ENCODE results near the gene SV2C. TPM values are rescaled to one million over a fixed set of nuclear protein-coding genes. Genes with fewer than 3 reads are reported as not detected.

The SV2C gene
- total RNA-seq, 1 experiment from 2014 or later, result not detected

DNA sequence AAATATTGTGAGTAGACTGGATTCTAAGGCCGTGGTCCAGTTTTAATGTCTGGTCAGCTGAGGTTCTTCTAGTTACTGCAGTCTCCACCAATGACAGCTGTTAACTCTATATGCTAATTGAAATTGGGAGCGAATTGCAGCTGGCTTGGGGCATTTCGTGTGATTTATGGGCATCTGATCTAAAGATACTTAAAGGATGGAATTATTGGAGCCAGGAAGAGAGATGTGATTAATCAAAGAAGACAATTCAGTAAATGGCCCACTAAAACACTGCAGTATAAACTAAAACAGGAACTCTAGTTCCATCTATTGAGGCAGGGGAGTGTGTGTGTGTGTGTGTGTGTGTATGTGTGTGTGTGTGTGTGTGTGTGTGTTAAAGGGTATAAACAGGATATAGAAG lies 162.4 kb downstream of the SV2C start:
- no peaks in the 10 kb centered on the region for H3K27me3 ChIP-seq (replicated peaks)
- no peaks in the 10 kb centered on the region for H3K36me3 ChIP-seq
- DNase-seq (ENCODE audit: low read depth in 1 of 2, low spot score in 2 of 2), result no peak
- no peak overlapping the region for H3K27ac ChIP-seq
- no peaks in the 10 kb centered on the region for H3K9me3 ChIP-seq (replicated peaks)
- no peak overlapping the region for H3K4me3 ChIP-seq
- no peaks in the 10 kb centered on the region for H3K4me1 ChIP-seq (replicated peaks)

DNA sequence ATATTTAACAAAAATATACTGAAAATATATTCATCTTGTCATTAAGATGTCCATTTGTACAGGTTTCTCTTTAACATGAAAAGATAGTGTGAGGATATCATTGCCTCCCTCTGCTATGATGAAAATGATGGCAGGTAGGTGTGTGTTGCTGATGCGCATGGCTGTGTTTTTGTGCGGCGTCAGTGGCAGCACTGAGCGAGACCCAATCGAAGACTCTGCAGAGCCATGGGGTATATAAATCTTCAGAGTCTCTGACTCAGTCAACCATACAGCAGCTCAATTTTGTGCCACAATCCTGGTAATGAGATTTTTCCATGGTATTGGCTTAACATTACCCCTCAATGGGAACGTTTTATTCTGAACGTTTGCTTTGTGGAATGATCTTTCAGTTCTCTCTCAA lies 166.4 kb downstream of the SV2C start:
- Histone ChIP-seq H3K36me3 (no peaks in the 10 kb centered on the region), H3K27me3 (replicated peaks) (peaks cover 8% of the 10 kb centered on the region; the same call in 1 of the 2 replicates), H3K4me3 (no peak overlapping the region), H3K27ac (no peak overlapping the region), H3K9me3 (replicated peaks) (no peaks in the 10 kb centered on the region), H3K4me1 (replicated peaks) (no peaks in the 10 kb centered on the region)
- no peak for DNase-seq (ENCODE audit: low read depth in 1 of 2, low spot score in 2 of 2)

DNA sequence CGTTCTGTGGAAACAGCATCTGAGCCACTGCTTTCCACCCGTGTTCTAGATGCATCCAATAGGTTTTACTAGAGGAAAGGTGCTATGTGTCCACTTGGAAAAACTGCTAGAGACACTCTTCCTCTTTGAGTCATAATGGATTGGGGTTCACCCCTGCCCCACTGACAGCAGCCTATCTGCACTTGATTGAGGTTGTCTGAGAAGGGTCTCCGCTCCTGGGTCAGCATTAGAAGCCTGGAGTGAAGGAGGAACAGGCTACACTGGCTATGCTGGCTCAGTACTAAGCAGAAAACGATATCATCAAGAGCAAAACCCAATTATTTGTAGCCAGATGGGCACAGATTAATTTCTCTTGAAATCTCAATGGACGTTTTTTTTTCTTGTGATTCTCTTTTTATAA lies 167.3 kb downstream of the SV2C start:
- Histone ChIP-seq H3K27ac (no peak overlapping the region), H3K27me3 (replicated peaks) (peaks cover 8% of the 10 kb centered on the region; the same call in 1 of the 2 replicates), H3K4me1 (replicated peaks) (no peaks in the 10 kb centered on the region), H3K4me3 (no peak overlapping the region), H3K9me3 (replicated peaks) (no peaks in the 10 kb centered on the region), H3K36me3 (no peaks in the 10 kb centered on the region)
- DNase-seq (ENCODE audit: low read depth in 1 of 2, low spot score in 2 of 2), result no peak

DNA sequence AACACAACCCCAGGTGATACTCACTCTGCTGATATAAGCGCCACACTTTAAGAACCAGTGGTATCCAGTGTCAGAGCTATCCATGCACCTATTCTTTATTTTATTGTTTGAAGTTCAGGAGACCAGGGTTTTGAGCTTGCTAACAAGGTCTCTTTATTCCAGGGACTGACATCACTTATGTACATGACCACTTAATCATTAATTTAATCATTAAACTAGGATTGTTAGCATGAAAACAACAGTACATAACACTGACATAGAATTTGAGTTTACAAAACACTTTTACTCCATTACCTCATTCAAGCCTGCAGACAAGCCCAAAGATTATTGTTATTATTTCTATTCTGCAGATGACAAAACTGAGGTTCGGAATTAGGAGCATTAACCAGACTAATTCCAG lies 168.5 kb downstream of the SV2C start:
- Histone ChIP-seq H3K9me3 (replicated peaks) (no peaks in the 10 kb centered on the region), H3K27ac (no peak overlapping the region), H3K4me1 (replicated peaks) (no peaks in the 10 kb centered on the region), H3K36me3 (no peaks in the 10 kb centered on the region), H3K4me3 (no peak overlapping the region), H3K27me3 (replicated peaks) (peaks cover 8% of the 10 kb centered on the region; the same call in 1 of the 2 replicates)
- DNase-seq (ENCODE audit: low read depth in 1 of 2, low spot score in 2 of 2), result no peak

DNA sequence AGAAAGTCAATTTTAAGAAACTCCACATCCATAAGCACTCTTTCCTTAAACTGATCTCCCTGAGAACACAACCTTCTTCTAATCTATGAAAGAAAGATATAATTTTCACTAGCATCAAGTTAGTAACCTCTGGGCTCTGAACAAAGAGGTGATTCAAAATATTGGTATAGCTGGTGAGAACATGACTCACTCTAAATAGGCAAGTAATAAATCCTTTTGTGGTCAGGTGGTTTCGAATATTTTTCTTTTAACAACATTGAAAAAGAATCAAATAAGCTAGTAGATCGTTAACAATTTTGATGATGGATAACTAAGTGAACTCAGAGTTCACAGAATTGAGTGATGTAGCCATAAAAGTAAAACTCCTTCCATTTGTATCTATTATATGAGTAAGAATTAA lies 169.3 kb downstream of the SV2C start:
- Histone ChIP-seq H3K9me3 (replicated peaks) (no peaks in the 10 kb centered on the region), H3K27me3 (replicated peaks) (peaks cover 8% of the 10 kb centered on the region; the same call in 1 of the 2 replicates), H3K4me3 (no peak overlapping the region), H3K36me3 (no peaks in the 10 kb centered on the region), H3K4me1 (replicated peaks) (no peaks in the 10 kb centered on the region), H3K27ac (no peak overlapping the region)
- no peak for DNase-seq (ENCODE audit: low read depth in 1 of 2, low spot score in 2 of 2)

DNA sequence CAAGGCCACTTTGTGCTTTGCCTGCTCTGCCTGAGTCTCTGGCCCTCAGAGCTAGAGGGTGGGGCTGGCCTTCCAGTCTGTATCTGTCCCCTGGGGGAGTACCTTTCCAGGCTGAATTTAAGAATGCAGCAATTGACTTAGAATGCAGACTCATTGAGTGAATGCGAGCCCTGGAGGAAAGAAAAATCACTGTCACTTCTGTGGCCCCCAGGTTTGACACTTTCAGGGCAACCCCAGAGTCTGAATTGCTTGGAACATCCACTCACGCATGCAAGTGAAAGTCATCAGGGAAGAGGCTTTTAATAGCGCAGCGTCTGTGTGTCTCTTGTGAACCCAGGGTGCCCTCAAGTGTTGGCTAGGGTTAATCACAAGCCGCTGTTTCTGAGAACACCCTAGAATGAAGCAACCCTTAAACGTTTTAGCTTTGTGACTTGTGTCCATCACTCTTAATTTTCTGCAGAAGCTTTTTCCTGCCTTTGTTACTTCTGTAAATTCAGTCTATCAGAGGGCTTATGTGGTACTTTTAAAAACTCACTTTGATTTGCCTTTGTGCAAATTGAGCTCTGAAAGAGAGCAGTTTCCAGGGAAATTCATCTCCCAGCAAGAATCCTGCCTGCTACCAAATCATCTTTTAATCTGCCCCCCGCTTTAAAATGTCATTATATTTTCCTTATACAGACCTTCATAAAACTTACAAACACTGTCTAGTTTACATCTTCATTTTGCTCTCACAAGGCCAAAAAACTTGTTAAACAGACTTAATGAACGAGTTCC lies 173.1 kb downstream of the SV2C start:
- H3K27me3 ChIP-seq (replicated peaks), result peaks cover 17% of the 10 kb centered on the region; the same call in 1 of the 2 replicates

DNA sequence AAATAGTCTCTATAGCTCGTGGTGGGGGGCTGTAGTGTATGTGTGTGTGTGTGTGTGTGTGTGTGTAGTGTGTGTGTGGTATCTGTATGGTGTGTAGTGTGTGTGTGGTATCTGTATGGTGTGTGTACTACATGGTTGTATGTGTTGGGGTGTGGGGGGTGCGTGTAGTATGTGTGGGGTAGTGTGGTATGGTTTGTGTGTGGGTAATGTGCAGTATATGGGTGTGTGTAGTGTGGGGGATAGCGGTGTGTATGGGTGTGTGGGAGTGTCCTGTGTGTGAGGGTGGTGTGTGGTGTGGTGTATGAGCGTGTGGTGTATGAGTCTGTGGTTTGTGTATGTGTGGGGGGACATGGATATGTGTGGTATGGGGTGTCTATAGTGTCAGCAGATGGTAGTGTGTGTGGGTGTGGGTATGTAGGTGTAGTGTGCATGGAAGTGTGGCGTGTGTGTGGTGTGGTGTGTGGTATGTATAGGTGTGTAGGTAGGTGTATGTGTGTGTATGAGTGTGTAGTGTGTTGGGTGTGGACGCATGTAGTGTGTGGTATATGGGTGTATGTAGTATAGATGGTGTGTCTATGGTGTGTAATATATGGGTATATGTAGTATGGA lies 174.1 kb downstream of the SV2C start:
- Histone ChIP-seq H3K36me3 (no peaks in the 10 kb centered on the region), H3K27me3 (replicated peaks) (peaks cover 16% of the 10 kb centered on the region; the same call in 1 of the 2 replicates), H3K9me3 (replicated peaks) (no peaks in the 10 kb centered on the region), H3K4me1 (replicated peaks) (no peaks in the 10 kb centered on the region), H3K27ac (no peak overlapping the region), H3K4me3 (no peak overlapping the region)
- DNase-seq (ENCODE audit: low read depth in 1 of 2, low spot score in 2 of 2), result no peak

More for the DNA sequence above, 173.1 kb downstream of the SV2C start:
- no peaks in the 10 kb centered on the region for H3K4me1 ChIP-seq (replicated peaks)
- H3K9me3 ChIP-seq (replicated peaks), result no peaks in the 10 kb centered on the region
- H3K4me3 ChIP-seq, result no peak overlapping the region
- no peak overlapping the region for H3K27ac ChIP-seq
- DNase-seq (ENCODE audit: low read depth in 1 of 2, low spot score in 2 of 2), result peak in 1 of 2 experiments; percentile 20
- H3K36me3 ChIP-seq, result no peaks in the 10 kb centered on the region

DNA sequence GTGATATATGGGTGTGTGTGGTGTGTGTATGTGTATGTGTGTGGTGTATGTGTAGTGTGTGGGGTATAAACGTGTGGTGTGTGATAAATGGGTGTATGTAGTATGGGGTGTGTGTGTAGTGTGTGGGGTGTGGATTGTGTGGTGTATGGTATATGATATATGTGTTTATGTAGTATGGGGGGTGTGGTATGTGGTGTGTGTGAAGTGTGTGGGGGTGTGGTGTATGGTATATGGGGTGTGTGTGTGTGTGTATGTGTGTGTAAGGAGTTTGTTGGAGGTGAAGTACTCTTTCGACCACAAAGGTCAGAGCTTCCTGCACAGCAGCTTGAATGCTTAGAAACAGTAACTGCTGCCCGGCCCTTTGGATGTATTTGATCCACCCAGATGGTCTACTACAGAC lies 174.7 kb downstream of the SV2C start:
- no peak for DNase-seq (ENCODE audit: low read depth in 1 of 2, low spot score in 2 of 2)
- H3K27ac ChIP-seq, result no peak overlapping the region

DNA sequence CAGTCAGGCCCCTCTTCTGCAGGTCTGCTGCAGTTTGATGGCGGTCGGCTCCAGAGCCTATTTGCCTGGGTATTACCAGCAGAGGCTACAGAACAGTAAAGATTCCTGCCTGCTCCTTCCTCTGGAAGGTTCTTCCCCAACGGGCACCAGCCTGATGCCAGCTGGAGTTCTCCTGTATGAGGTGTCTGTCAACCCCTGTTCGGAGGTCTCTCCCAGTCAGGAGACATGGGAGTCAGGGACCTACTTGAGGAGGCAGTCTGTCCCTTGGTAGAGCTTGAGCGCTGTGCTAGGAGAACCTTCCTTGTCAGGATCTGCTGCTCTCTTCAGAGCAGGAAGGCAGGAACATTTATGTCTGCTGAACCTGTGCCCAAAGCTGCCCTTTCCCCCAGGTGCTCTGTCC lies 181.5 kb downstream of the SV2C start:
- 0 out of 2 replicates have a peak, but pooled peaks cover 5% of the 10 kb centered on the region for H3K9me3 ChIP-seq (replicated peaks)
- no peak overlapping the region for H3K4me3 ChIP-seq

More for the DNA sequence above, 174.7 kb downstream of the SV2C start:
- Histone ChIP-seq H3K9me3 (replicated peaks) (no peaks in the 10 kb centered on the region), H3K27me3 (replicated peaks) (peaks cover 10% of the 10 kb centered on the region; the same call in 1 of the 2 replicates), H3K36me3 (no peaks in the 10 kb centered on the region), H3K4me1 (replicated peaks) (no peaks in the 10 kb centered on the region), H3K4me3 (no peak overlapping the region)

DNA sequence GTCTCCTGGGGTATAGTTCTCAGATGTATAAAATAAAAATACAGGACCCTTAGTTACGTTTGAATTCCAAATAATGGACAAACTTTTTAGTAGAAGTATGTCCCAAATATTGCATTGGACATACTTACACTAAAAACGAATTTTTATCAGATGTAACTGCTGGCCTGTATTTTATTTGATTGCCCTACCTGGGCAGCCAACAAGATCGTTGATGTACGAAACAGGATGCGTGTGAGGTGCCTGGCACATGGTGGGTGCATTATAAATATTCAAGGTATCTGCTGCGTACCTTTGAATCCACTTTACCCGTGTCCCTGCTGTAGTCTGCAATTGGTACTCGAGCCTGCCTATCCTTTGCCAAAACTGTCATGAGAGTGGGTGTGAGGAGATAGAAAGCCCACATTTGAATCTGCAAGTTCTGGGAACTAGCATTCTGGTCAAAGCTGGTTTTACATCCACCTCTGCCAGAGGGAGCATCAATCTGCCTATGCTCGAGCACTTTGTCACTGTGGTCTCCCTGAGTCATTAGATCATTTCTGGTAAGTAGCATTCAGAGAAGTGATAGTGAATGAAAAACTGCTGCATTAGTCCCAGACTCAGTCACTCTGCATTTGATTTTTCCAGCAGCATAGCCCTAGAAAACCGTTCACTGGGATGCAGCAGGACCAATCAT lies 186.2 kb downstream of the SV2C start:
- Histone ChIP-seq H3K9me3 (replicated peaks) (0 out of 2 replicates have a peak, but pooled peaks cover 3% of the 10 kb centered on the region), H3K27ac (no peak overlapping the region), H3K27me3 (replicated peaks) (no peaks in the 10 kb centered on the region; the same call in 1 of the 2 replicates), H3K36me3 (no peaks in the 10 kb centered on the region), H3K4me1 (replicated peaks) (no peaks in the 10 kb centered on the region), H3K4me3 (no peak overlapping the region)
- no peak for DNase-seq (ENCODE audit: low read depth in 1 of 2, low spot score in 2 of 2)

More for the DNA sequence above, 181.5 kb downstream of the SV2C start:
- H3K36me3 ChIP-seq, result no peaks in the 10 kb centered on the region
- no peaks in the 10 kb centered on the region for H3K4me1 ChIP-seq (replicated peaks)
- no peak for DNase-seq (ENCODE audit: low read depth in 1 of 2, low spot score in 2 of 2)
- no peak overlapping the region for H3K27ac ChIP-seq
- H3K27me3 ChIP-seq (replicated peaks), result peaks cover 4% of the 10 kb centered on the region; the same call in 1 of the 2 replicates

DNA sequence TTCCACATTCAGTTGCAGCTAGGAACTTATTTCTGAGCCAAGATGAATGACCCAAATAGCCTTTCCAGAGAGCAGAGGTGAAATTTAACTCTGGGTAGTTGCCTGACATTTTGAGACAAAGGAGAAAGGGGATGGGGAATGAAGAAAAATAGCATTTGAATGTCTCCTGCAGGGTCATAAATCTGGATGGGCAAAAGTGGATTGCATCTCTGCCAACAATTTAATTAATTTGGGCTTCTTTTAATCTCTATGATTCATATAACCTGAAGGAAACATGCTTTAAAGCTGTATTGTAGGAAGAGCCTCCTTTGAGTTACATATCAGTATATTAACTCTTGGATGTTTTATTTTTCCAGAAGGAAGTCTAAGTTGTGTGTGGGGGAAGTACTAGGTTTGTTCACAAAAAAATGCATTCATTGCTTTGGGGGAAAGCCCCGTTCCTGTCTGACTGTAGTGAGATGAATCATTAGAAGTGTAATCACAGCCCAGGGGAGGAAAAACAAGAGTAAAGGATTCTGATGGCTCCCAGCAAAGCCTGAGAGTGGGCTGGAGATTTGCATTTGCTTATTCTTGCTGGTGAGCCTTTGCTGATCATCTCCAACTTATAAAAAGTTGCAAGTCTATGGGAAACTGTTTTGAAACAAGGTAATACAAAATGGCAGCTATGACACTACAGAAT lies 186.9 kb downstream of the SV2C start:
- Histone ChIP-seq H3K27me3 (replicated peaks) (no peaks in the 10 kb centered on the region; the same call in 1 of the 2 replicates), H3K4me1 (replicated peaks) (no peaks in the 10 kb centered on the region)
- DNase-seq (ENCODE audit: low read depth in 1 of 2, low spot score in 2 of 2), result no peak

DNA sequence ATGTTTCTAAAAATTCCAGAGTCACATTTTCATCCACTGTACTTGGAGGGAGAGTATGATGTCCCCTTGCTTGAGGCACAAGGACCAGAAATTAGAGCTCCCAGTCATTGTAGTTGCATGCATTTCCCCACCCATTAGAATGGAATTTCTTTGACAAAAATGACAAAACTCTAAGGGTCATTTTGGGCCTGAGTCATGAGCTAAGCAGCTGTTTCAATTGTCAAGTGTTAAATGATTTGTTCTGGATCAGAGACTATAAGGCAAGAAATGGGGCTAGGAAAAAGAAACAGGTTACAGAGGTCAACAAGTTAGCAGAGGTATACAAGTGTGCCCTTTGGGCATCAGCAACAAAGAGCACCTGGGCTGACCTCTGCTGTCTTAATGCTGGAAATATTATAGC lies 188.7 kb downstream of the SV2C start:
- H3K9me3 ChIP-seq (replicated peaks), result no peaks in the 10 kb centered on the region
- H3K4me1 ChIP-seq (replicated peaks), result no peaks in the 10 kb centered on the region
- H3K36me3 ChIP-seq, result no peaks in the 10 kb centered on the region
- H3K27ac ChIP-seq, result no peak overlapping the region
- H3K27me3 ChIP-seq (replicated peaks), result no peaks in the 10 kb centered on the region; the same call in 1 of the 2 replicates
- no peak for DNase-seq (ENCODE audit: low read depth in 1 of 2, low spot score in 2 of 2)
- no peak overlapping the region for H3K4me3 ChIP-seq

More for the DNA sequence above, 186.9 kb downstream of the SV2C start:
- no peak overlapping the region for H3K27ac ChIP-seq
- H3K9me3 ChIP-seq (replicated peaks), result no peaks in the 10 kb centered on the region
- H3K36me3 ChIP-seq, result no peaks in the 10 kb centered on the region
- no peak overlapping the region for H3K4me3 ChIP-seq

DNA sequence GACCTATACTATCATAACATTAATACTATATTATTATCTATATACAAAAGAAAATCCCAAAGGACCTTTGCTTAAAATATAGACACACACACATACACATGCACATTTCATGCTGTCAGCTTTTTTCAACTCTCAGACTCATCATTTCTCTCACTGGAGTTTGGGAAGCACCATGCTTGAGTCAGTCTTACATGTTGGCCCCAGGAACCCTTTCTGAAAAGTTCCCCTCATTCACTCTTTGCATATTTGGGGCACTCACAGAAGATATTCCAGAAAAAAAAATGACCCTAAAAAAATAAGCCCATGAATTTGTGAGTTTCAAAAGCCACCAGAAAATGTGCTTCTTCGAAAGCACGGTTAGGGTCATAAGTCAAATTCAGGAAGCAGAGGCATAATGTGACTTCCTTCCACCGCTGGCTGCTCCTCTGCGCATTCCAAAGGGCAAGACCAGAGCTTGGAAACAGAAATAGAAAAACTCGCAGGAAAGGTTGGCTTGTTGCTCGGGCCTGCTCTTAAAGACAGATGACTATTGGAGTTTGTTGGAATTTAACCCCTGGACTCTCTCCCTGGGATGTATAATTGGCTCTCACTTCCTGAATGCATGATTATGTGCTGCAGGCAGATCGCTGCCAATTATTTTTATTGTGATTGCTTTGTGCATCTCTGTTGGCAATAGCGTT lies 190.2 kb downstream of the SV2C start:
- no peaks in the 10 kb centered on the region; the same call in 1 of the 2 replicates for H3K27me3 ChIP-seq (replicated peaks)
- H3K4me1 ChIP-seq (replicated peaks), result no peaks in the 10 kb centered on the region
- H3K36me3 ChIP-seq, result no peaks in the 10 kb centered on the region
- H3K27ac ChIP-seq, result no peak overlapping the region
- H3K9me3 ChIP-seq (replicated peaks), result no peaks in the 10 kb centered on the region
- H3K4me3 ChIP-seq, result no peak overlapping the region
- DNase-seq (ENCODE audit: low read depth in 1 of 2, low spot score in 2 of 2), result no peak

Measured in SJSA1 (cell line).